Liver (tissue), 9 donors: ENCODE results near the gene TREML2. TPM values are rescaled to one million over a fixed set of nuclear protein-coding genes. Genes with fewer than 3 reads are reported as not detected.

Experiments used
- DNase-seq: peaks from one replicate; pipeline ENCODE4 v3.0.0-alpha.2; 2017; ENCODE audit warnings: low spot score
- H3K27ac ChIP-seq, 2 donors: one replicate each; pipeline ENCODE4 v1.7.0; 2013; ENCODE audit warnings: inconsistent platforms in 2 of 2, low read length in 2 of 2, control low read depth in 1 of 2, low read depth in 1 of 2, mild to moderate bottlenecking in 1 of 2
- H3K27me3 ChIP-seq, 4 donors: one replicate each; pipeline versions ENCODE4 v1.6.1 to v1.7.0; 2013; ENCODE audit warnings: low read length in 3 of 4, inconsistent platforms in 1 of 4, mild to moderate bottlenecking in 1 of 4, moderate library complexity in 1 of 4; ENCODE audit not compliant: control insufficient read depth in 4 of 4, insufficient read depth in 4 of 4
- H3K36me3 ChIP-seq, 4 donors: one replicate each; pipeline versions ENCODE4 v1.6.1 to v1.7.0; 2013; ENCODE audit warnings: low read length in 3 of 4, mild to moderate bottlenecking in 3 of 4, low read depth in 1 of 4, moderate library complexity in 1 of 4; ENCODE audit not compliant: control insufficient read depth in 4 of 4, insufficient read depth in 3 of 4
- H3K4me1 ChIP-seq, 4 donors: one replicate each; pipeline versions ENCODE4 v1.6.1 to v1.7.0; 2013; ENCODE audit warnings: low read length in 3 of 4, mild to moderate bottlenecking in 3 of 4, moderate library complexity in 1 of 4; ENCODE audit not compliant: control insufficient read depth in 4 of 4, insufficient read depth in 4 of 4
- H3K4me3 ChIP-seq, 3 donors: one replicate each; pipeline versions ENCODE4 v1.6.1 to v1.7.0; 2013; ENCODE audit warnings: low read length in 3 of 3, control low read depth in 1 of 3, low read depth in 1 of 3, mild to moderate bottlenecking in 1 of 3
- H3K9ac ChIP-seq, 2 donors: one replicate each; pipeline ENCODE4 v1.7.0; 2013; ENCODE audit warnings: low read length in 2 of 2, mild to moderate bottlenecking in 2 of 2, moderate library complexity in 2 of 2, control low read depth in 1 of 2, low read depth in 1 of 2
- H3K9me3 ChIP-seq, 4 donors: one replicate each; pipeline versions ENCODE4 v1.6.1 to v1.7.0; 2013; ENCODE audit warnings: low read length in 3 of 4; ENCODE audit not compliant: control insufficient read depth in 4 of 4
- EGR1 ChIP-seq, 2 donors: IDR thresholded peaks; 2 replicates each; pipeline ENCODE4 v1.6.1; 2016 to 2018; ENCODE audit warnings: antibody characterized with exemption in 2 of 2, low read depth in 2 of 2
- FOXA1 ChIP-seq: IDR thresholded peaks from 2 replicates; pipeline ENCODE4 v1.6.1; 2016; ENCODE audit warnings: antibody characterized with exemption
- FOXA2 ChIP-seq: IDR thresholded peaks from 2 replicates; pipeline ENCODE4 v1.6.1; 2016; ENCODE audit warnings: antibody characterized with exemption
- GABPA ChIP-seq, 2 donors: IDR thresholded peaks in 1 of 2; conservative IDR thresholded peaks in 1 of 2; 2 replicates each; pipeline ENCODE4 v1.6.1; 2016; ENCODE audit warnings: antibody characterized with exemption in 2 of 2, mild to moderate bottlenecking in 1 of 2, moderate library complexity in 1 of 2
- HNF4A ChIP-seq, 2 donors: conservative IDR thresholded peaks; 2 replicates each; pipeline ENCODE4 v1.6.1; 2016; ENCODE audit warnings: antibody characterized with exemption in 2 of 2, mild to moderate bottlenecking in 2 of 2
- HNF4G ChIP-seq: IDR thresholded peaks from 2 replicates; pipeline ENCODE4 v1.6.1; 2016; ENCODE audit warnings: antibody characterized with exemption
- JUND ChIP-seq, 2 donors: IDR thresholded peaks; 2 replicates each; pipeline ENCODE4 v1.6.1; 2016; ENCODE audit warnings: antibody characterized with exemption in 2 of 2
- NR2F2 ChIP-seq: IDR thresholded peaks from 2 replicates; pipeline ENCODE4 v1.6.1; 2016; ENCODE audit warnings: antibody characterized with exemption
- REST ChIP-seq: IDR thresholded peaks from 2 replicates; pipeline ENCODE4 v1.6.1; 2016; ENCODE audit warnings: antibody characterized with exemption, mild to moderate bottlenecking
- TAF1 ChIP-seq: conservative IDR thresholded peaks from 2 replicates; pipeline ENCODE4 v1.6.1; 2016; ENCODE audit warnings: antibody characterized with exemption, mild to moderate bottlenecking
- YY1 ChIP-seq: IDR thresholded peaks from 2 replicates; pipeline ENCODE4 v1.6.1; 2016; ENCODE audit warnings: antibody characterized with exemption, mild to moderate bottlenecking
- ZBTB33 ChIP-seq: IDR thresholded peaks from 2 replicates; pipeline ENCODE4 v1.6.1; 2016; ENCODE audit warnings: antibody characterized with exemption
- WGBS: extraction: QIAGEN DNeasy Blood & Tissue Kit; methylation state at CpG from one replicate; pipeline ENCODE4 v1.1.7; 2013; 5-methylcytosine and 5-hydroxymethylcytosine counted together
- polyA plus RNA-seq, 2 donors: library from polyadenylated mRNA; stranded (reverse) in 1 of 2; unstranded in 1 of 2; fragments of 200-250 nt in 1 of 2; fragments of >200 nt in 1 of 2; fragmentation: Nextera tagmentation in 1 of 2; extraction: Ambion mirVana in 1 of 2; gene quantifications; one replicate each; pipeline versions ENCODE4 v1.2.1 to v1.2.3, GENCODE V29; 2013 to 2015
- total RNA-seq, 2 donors: library from RNA; depleted of rRNA; stranded (reverse); fragments of >200 nt; gene quantifications; one replicate each; pipeline ENCODE4 v1.2.3, GENCODE V29; 2014
- TF ChIP-seq, protein P1 (sequence below): IDR thresholded peaks from 2 replicates; pipeline ENCODE4 v1.6.1; 2016; ENCODE audit warnings: antibody characterized with exemption
- TF ChIP-seq, protein P2 (sequence below): fragments of 150-350 bp; IDR thresholded peaks from 2 replicates; pipeline ENCODE4 v1.5.1; 2017; ENCODE audit warnings: improper control_type of control experiment, low read depth, low read length; ENCODE audit not compliant: missing input control
- donor health status: healthy.
- donor health status: healthy.
- donor health status: healthy.
- donor health status: healthy.
- donor health status: healthy.

TREML2 gene
- total and polyA plus RNA-seq, 4 donors, result 0.03 to 9.8 (median 0.23) TPM

GRCh38 chr6:41167173-41167963 lies 33.6 kb downstream of the TREML2 start:
- no peak overlapping the region for H3K4me3 ChIP-seq
- H3K36me3 ChIP-seq, result no peaks in the 10 kb centered on the region
- H3K9me3 ChIP-seq, result no peaks in the 10 kb centered on the region
- no peak overlapping the region for H3K9ac ChIP-seq
- no peak overlapping the region for H3K27ac ChIP-seq
- TF ChIP-seq REST (peak; percentile 93), FOXA1 (no peak), NR2F2 (no peak)
- 65% methylated on average over 5 of the region's 5 CpGs for WGBS
- peaks cover 0 to 3% (median 0%) of the 10 kb centered on the region in 4 donors for H3K27me3 ChIP-seq
- no peaks in the 10 kb centered on the region for H3K4me1 ChIP-seq
- DNase-seq, result no peak

DNA sequence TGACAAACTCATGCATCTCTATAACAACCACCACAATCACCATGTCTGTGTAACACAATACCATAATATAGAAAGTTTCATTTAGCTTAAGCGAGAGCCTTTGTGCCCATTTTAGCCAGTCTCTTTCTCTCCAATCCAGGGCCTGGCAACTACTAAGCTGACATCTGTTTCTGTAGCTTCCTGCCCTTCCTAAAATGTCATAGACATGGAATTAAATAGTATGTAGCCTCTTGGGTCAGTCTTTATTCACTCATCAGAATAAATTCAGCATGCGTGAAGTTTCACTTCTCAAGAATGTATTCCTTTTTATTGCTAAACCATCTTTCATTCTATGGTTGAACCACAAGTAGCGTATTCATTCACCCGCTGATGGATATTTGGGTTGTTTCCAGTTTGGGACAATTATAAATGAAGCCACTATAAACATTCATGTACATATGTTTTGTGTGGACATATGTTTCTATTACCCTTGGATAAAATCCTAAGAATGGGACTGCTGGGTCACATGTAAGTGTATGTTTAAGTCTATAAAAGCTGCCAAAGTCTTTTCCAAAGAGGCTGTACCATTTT lies 36.3 kb downstream of the TREML2 start:
- no peak for TF ChIP-seq HNF4A (conservative IDR thresholded peaks at IDR 0.05)
- no peaks in the 10 kb centered on the region for H3K36me3 ChIP-seq
- H3K9me3 ChIP-seq, result no peaks in the 10 kb centered on the region
- no peaks in the 10 kb centered on the region for H3K4me1 ChIP-seq
- no peak overlapping the region for H3K4me3 ChIP-seq
- WGBS, result 94% methylated on average over 4 of the region's 4 CpGs
- H3K27me3 ChIP-seq, result peaks cover 0 to 3% (median 0%) of the 10 kb centered on the region in 4 donors
- H3K9ac ChIP-seq, result no peak overlapping the region
- no peak for DNase-seq
- no peak overlapping the region for H3K27ac ChIP-seq

DNA sequence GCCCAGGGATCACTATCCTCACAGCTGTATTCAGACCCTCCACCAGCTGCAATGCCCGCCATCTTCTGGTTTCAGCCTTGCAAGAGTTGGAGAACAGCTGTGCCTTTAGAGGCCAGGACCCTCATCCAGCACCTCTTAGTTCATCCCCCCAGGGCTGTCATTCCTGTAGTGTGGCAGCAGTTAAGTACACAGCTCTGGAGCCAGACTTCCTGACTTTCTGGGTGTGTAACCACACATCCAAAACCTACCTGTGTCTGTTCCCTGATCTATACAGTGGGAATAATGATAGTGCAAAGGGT lies 37.6 kb downstream of the TREML2 start:
- Histone ChIP-seq H3K9me3 (no peaks in the 10 kb centered on the region), H3K4me3 (no peak overlapping the region), H3K9ac (no peak overlapping the region), H3K4me1 (no peaks in the 10 kb centered on the region), H3K36me3 (no peaks in the 10 kb centered on the region), H3K27ac (no peak overlapping the region), H3K27me3 (peaks cover 0 to 3% (median 0%) of the 10 kb centered on the region in 4 donors)
- TF ChIP-seq GABPA (IDR thresholded peaks at IDR 0.05 in 1 of 2, conservative IDR thresholded peaks at IDR 0.05 in 1 of 2), result no peak
- no peak for TF ChIP-seq YY1
- no peak for TF ChIP-seq NR2F2
- no peak for TF ChIP-seq ZBTB33
- TF ChIP-seq FOXA2, result no peak
- TF ChIP-seq, protein P1, sequence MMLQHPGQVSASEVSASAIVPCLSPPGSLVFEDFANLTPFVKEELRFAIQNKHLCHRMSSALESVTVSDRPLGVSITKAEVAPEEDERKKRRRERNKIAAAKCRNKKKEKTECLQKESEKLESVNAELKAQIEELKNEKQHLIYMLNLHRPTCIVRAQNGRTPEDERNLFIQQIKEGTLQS, result no peak
- TF ChIP-seq JUND (IDR thresholded peaks at IDR 0.05), result no peak
- no peak for TF ChIP-seq HNF4G
- no peak for TF ChIP-seq HNF4A (conservative IDR thresholded peaks at IDR 0.05)
- TF ChIP-seq, protein P2, sequence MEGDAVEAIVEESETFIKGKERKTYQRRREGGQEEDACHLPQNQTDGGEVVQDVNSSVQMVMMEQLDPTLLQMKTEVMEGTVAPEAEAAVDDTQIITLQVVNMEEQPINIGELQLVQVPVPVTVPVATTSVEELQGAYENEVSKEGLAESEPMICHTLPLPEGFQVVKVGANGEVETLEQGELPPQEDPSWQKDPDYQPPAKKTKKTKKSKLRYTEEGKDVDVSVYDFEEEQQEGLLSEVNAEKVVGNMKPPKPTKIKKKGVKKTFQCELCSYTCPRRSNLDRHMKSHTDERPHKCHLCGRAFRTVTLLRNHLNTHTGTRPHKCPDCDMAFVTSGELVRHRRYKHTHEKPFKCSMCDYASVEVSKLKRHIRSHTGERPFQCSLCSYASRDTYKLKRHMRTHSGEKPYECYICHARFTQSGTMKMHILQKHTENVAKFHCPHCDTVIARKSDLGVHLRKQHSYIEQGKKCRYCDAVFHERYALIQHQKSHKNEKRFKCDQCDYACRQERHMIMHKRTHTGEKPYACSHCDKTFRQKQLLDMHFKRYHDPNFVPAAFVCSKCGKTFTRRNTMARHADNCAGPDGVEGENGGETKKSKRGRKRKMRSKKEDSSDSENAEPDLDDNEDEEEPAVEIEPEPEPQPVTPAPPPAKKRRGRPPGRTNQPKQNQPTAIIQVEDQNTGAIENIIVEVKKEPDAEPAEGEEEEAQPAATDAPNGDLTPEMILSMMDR, result no peak
- TF ChIP-seq TAF1, result no peak
- TF ChIP-seq EGR1 (IDR thresholded peaks at IDR 0.05; ENCODE audit: low read depth in 2 of 2), result no peak
- WGBS, result 91% methylated on average over 1 of the region's 1 CpG
- DNase-seq, result no peak
